CD4-positive, alpha-beta T cell treated with Interleukin-2 at 100 ng/mL for 4 hours (primary cell): ENCODE data around the gene WDR11.
"Not testable (repeated sequence)": the region's sequence is repeated elsewhere in the genome, so short reads cannot be mapped to it uniquely, and the experiment has no call there.

Experiments used
- DNase-seq: peaks from one replicate; pipeline ENCODE4 v3.0.0-alpha.2; 2020; ENCODE audit warnings: low spot score

WDR11 gene

DNA sequence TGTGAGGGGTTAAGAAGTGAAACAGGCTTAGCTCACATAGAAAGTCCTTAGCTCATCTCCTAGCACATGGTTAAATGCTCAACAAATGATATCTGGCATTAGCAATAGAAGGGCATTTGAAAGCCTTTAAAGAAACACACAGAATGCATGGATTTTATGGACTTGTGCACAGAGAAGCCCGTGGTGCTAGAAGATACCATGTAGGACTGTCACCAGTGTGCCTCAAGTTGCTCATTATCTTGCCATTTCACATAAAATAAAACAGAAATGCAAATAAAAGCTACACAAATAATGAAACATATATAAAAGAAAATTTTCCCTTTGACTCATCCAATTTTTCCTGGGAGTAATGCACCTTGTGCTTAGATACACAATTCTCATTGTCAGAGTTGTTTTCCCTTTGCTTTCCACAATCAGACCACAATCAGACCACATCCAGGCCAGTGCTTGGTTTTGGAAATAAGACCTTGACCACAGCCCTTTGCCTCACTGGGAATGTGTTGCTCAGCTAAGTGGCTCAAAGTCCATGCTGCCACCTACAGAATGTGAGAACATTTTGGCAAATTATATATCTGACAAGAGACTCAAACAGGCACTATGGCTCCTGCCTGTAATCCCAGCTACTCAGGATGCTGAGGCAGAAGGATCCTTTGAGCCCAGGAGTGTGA, 9.5 kb upstream of the WDR11 start:
- no peak for DNase-seq

- no peak for DNase-seq
Observed at GRCh38 chr10:120854388-120854787, 3.2 kb downstream of the WDR11 start.

DNA sequence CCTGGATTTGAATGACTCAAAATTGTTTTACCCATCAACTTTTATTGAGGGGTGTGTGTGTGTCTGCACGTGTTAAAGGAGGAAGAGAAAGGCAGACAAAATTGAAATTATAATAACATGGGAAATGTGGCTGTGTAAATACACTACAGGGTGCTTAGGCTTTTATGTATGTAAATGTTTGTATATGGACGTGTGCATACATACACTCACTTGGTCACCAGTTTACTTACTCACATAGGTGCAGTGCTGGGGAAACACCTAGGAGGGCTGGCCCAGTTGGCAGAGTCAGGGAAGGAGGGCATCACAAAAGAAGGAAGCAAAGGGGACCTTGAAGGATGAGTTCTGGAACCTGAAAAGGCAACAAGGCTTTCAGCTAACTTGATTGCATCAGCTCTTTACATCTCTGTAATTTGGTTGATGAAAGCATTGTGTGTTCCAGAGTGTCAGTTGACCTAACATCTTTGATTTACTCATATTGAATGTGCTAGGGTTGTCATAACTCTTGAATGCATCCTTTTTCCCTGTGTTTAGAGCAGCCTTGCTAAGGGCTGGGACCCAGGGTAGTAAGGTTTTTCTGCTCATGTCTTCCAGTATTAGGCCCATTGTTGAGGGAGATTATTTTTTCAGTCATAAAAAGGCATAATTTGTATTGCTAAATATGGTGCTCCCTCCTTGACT, 10.2 kb downstream of the WDR11 start:
- no peak for DNase-seq

DNA sequence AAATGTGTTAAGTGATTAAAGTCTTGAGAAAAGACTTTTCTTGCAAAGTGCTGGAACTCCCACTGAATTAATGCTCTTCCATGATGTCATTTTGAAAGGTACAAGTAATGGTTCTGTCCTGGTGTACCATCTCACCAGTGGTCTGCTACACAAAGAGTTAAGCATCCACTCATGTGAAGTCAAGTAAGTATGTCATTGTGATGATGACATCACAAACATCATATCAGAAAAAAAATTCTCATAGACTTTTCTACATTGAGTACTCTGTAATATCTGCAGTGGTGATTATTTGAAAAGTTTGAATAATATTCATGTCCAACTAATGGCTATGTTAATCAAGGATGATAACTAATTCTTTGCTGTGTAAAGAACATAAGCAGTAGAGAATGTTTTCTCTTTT, 22.6 kb downstream of the WDR11 start:
- DNase-seq: no peak

- no peak for DNase-seq
Observed at GRCh38 chr10:120883071-120883470, 31.9 kb downstream of the WDR11 start.

- no peak for DNase-seq
Observed at GRCh38 chr10:120887482-120887881, 36.3 kb downstream of the WDR11 start.

DNA sequence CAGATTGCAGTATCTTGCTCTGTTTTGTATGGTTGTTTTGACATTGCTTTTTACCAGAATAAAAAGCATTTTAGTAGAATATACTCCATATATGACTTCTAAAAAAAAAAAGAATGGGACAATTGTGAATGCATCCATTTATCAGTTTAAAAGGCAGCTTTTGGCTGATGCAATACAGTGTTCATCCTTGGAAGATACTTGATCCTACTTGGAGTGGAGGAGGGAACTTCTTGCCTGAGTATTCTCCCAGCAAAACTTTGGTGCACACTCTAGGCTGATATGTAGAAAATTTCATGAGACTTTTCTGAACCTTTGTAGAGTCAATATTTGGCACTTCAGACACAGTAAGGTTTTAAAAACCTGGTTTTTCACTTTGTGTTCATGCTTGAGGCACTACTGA, 40.2 kb downstream of the WDR11 start:
- no peak for DNase-seq

DNA sequence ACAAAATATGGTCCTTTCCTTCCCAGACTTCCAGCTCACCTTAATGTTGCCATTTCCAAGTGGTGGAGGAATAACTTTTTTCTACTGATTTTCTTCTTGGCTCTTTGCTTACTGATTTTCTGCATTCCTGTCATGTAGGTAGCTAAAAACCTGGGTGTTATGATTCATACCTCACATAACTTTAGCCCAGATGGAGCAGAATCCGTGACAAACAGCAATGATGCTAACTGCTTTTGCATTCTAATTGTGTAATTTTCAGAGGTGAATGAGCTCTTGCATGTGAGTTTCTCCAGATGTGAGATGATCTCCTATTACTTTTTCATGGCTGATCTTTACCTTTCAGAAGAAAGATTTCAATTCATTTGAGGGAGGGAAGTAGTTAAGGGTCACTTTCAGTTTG, 43.4 kb downstream of the WDR11 start:
- DNase-seq: no peak

GRCh38 chr10:120897343-120897742, 46.2 kb downstream of the WDR11 start:
- DNase-seq: no peak

- DNase-seq: no peak
Observed at GRCh38 chr10:120905268-120905667, 54.1 kb downstream of the WDR11 start.

- no peak for DNase-seq
Observed at GRCh38 chr10:120917521-120918250, 66.5 kb downstream of the WDR11 start.

GRCh38 chr10:120923886-120924285, 72.7 kb downstream of the WDR11 start:
- DNase-seq: not testable (repeated sequence)

GRCh38 chr10:120926611-120927010, 75.4 kb downstream of the WDR11 start:
- no peak for DNase-seq

GRCh38 chr10:120927352-120927751, 76.2 kb downstream of the WDR11 start:
- DNase-seq: no peak

DNA sequence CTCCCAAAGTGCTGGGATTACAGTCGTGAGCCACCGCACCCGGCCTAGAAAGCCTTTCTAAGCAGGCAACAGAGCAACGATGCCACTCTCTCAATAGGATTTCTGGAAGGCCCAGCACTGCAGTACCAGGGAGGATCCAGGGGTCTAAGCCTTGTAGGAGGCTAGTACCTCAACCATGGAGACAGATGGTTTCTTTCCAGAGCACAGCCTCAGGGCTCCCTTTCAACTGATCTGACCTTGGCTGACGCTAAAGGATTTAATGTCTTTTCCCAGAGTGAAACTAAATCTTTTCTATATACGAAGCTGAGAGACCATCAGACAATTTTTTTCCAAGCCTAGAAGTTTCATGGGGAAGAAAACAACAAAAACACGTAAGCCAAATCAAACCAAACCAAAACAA, 78.0 kb downstream of the WDR11 start:
- no peak for DNase-seq

DNA sequence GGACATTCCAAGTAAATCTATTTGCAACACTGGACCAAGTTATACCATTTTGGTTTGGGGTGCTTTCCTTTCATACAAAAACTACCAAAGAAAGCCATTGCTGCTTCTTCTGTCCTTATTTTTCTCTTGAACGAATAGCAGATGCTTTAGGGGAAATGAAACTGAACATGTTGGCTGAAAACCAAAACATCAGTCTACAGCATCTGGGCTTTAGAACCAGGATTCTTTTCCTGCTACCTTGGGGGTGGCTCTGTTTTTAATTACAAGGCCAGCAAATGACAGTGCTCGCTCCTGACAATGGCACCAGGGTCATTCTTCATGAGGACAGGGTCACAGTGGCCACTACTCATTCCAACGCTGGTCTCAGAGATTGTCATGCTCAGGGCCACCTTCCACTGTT, 80.3 kb downstream of the WDR11 start:
- no peak for DNase-seq

- DNase-seq: no peak
Observed at GRCh38 chr10:120931999-120932398, 80.8 kb downstream of the WDR11 start.

DNA sequence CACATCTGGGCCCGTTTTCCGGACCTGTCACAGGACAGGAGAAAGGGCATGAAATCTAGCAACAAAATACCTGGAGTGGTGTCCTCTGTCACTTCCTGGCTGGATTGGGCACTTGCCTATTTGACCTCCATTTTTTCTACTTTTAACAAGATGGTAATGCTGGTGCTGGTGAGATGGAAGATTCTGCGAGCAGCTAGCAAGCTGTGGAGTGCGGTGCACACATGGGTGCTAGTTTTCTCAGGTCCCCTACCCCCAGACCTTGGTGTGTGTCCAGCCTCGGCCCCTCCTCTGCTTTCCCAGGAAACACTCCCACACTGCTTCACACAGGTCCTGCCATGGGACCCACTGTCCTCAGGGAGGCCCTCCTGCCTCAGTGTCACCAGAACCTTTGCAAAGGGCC, 87.7 kb downstream of the WDR11 start:
- no peak for DNase-seq

- DNase-seq: no peak
Observed at GRCh38 chr10:120940299-120940900, 89.2 kb downstream of the WDR11 start.

DNA sequence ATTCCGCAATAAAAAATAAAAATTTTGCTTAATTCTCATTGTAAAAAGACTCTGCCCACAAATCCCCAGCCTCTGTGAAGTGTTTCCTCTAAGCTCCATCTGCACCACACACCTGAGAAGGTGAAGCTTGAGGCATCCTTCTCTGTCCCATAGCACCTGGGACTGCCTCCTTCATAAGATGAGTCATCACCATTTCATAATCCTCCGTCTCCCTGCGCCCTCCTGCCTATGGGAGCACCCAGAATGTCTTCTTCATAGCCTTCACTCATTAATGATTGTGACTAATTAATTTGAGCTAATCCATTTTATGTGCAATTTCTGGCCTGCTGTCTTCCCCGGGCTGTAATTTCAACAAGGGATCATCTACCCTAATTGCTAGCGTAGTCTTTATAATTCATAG, 90.3 kb downstream of the WDR11 start:
- DNase-seq: no peak

- peak; percentile 69 for DNase-seq
Observed at GRCh38 chr10:120942806-120943413, 91.7 kb downstream of the WDR11 start.

- no peak for DNase-seq
Observed at GRCh38 chr10:120943542-120943941, 92.4 kb downstream of the WDR11 start.
